HG02970 (cell line): Measurements from ENCODE around the gene SNTB2.
"Not testable (repeated sequence)": the region's sequence is repeated elsewhere in the genome, so short reads cannot be mapped to it uniquely, and the experiment has no call there.

Experiments
- ATAC-seq: cut with Tn5 transposase; IDR thresholded peaks from one replicate; pipeline ENCODE4 v1.9.1; 2021; ENCODE audit warnings: mild to moderate bottlenecking, moderate library complexity, moderate number of reproducible peaks; ENCODE audit not compliant: unreplicated experiment, low FRiP score

The SNTB2 gene

DNA sequence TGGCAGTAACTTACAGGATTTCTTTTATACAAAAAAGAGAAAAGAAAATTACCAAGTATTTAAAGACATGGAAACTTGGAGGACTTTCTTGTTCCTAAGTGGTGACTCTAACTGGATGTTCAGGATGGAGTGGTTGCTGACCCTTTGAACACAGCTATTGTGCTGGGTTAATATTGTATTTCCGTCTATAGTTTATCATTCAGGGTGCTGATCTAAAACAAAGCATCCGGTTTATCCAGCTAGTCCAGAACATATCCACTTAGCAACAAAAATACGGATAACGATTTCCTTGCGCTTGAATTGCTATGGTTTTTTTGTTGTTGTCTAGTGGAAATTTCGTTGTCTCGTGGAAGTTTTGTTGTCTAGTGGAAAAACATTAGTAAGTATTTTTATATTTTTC lies 38.2 kb downstream of the SNTB2 start:
- no peak for ATAC-seq

DNA sequence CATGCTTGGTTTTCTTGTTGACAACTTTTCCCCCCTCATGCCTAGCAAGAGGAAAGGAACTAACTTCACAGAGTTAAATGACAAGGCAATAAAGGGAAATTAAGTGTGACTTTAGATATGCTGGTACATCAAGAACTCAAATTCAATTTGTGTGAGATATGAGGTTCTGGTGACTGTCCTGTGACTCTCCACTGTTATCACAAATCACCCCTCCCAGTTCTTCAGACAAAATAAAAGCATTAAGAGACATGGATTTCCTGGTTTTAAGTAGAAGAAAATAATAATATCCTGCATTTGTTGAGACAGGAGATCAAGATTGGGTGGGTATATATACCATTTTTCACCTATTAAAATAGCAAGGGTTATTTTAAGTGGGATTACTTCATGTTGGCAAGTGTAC lies 46.2 kb downstream of the SNTB2 start:
- no peak for ATAC-seq

DNA sequence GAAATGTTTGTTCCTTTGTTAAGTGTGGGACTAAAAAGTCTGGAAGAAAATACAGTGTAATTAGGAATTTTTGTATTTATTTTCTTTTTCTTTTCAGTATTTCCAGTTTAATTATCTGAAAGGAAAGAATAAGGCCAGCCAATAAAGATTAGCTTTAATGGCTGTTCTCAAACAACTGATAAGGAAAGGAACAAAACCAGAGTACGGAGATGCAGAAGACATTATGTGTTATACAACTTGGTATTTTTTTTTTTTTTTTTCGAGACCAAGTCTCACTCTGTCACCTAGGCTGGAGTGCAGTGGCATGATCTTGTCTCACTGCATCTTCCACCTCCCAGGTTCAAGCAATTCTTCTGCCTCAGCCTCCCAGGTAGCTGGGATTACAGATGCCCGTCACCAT lies 47.5 kb downstream of the SNTB2 start:
- ATAC-seq: no peak

DNA sequence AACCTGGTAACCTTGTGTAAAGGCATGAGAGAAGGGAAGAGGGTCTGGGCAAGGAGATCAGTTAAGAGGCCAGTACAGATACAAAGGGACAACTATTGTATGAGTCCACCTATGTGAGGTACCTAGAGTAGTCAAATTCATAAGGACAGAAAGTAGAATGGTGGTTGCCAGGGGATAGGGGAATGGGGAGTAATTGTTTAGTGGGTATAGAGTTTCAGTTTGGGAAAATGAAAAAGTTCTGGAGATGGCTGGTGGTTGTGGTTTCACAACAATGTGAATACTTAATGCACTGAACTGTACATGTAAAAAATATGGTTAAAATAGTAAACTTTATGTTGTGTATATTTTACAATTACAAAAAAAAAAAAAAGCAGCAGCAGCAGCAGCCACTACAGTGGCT lies 49.4 kb downstream of the SNTB2 start:
- no peak for ATAC-seq

DNA sequence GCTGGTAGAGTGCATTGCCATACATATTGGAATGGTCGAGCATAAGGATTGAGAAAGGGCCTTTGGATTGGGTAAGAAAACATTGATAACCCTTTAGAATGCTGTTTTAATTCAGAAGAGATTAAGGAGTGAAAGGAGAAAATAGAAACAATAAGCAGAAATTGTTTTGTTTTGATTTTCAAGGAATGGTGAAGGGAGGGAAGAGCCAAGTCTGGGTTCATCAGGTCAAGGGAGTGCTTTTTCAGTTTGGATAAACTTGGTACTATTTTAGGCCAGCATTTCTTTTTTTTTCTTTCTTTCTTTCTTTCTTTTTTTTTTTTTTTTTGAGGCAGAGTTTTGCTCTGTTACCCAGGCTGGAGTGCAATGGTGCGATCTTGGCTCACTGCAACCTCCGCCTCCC lies 50.3 kb downstream of the SNTB2 start:
- ATAC-seq: no peak

DNA sequence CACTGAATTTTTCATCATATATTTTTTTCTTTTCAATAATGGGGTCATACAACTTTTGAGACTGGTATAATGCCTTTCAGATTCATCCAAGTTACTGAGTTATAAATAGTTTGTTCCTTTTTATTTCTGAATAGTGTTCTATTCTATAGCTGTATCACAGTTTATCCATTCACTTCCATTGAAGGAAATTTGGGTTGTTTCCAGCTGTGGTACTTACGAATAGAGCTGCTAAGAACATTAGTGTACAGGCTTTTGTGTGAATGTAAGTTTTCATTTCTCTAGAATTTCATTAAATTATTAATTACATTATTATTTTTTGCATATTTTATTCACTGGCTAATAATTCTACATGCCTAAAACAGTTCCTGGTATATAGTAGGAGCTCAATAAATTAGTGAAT lies 52.9 kb downstream of the SNTB2 start:
- ATAC-seq: no peak

DNA sequence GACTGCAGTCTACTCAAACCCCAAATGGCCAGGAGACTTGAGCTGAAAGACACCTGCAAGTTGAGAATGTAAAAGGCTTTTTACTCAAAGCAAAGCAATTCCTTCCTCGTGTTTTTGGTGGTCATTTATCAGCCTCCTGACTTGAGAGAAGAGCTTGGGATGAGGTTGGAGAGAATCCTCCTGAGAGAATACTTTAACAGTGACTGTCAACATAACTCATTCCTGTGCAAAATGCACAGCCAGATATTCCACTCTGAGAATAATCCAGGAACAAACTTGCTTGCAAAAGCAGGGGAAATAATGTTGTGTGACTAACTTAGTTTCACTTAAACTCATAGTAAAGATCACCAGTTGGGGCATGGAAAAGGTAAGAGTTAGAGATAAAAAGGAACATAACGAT lies 53.4 kb downstream of the SNTB2 start:
- ATAC-seq: no peak

DNA sequence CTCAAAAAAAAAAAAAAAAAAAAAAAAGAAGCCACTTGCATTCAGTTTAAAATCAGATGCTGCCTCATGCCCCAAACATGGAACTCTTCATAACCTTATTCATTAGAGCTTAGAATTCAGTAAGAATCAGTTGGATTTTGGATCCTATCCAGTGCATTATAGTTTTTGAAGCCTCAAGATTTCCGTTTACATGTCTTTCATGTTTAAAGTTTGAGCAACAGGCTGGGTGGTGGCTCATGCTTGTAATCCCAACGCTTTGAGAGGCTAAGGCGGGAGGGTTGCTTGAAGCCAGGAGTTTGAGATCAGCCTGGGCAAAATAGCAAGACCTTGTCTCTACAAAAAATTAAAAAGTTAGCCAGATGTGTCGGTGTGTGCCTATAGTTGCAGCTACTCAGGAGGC lies 55.0 kb downstream of the SNTB2 start:
- no peak for ATAC-seq

DNA sequence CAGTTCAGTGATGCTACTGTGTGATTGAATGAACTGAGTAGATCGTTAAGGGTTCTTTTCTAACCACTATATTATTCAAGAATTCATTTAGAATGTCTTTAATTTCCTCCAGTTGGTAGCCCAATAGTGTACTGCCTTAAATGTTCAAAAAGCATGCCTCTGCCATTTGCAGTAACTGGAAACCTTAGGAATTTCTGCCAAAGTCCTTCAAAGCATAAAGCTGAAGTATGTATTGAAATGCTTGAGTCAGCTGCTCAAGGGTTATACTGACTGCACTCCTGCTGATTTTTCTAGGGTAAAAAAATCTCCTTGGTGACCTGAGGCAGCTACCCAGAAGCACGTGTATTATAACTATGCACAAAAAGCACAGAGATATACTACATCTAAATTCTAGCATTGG lies 56.5 kb downstream of the SNTB2 start:
- ATAC-seq: no peak

DNA sequence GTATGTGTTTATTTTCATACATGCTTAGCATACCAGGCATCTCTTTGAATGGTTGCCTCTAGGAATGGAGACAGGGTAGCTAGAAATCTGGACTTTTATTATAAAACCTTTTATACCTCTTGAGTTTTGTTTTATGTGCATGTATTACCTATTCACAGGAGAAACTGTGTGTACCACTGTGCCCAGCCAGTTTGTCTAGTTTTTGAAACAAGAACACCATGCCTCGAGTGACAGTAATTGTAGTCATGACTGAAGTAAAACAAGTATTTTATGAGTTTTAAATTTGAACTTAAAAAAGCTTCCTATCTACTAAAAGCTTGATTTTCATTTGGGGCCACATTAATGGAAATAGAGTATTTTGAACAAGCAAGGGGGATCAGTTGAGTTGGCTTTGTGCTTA lies 57.4 kb downstream of the SNTB2 start:
- ATAC-seq: no peak

DNA sequence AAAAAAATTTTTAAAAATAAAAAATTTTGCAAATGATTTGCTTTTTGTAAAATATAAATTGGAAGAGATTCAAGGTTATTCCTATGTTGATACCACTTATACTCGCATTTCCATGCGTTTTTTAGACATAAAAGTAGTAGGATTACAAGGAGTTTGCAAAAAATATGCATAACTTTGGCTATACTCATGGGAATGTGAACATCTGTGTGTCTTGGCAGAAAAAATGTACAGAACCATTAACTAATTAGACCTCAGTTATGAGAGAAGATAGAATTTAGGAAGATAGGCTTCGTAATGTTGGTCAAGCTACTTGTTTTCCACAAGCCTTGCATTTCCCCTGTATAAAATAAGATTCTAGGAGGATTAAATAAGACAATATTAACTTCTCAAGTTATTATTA lies 63.1 kb downstream of the SNTB2 start:
- ATAC-seq: no peak

DNA sequence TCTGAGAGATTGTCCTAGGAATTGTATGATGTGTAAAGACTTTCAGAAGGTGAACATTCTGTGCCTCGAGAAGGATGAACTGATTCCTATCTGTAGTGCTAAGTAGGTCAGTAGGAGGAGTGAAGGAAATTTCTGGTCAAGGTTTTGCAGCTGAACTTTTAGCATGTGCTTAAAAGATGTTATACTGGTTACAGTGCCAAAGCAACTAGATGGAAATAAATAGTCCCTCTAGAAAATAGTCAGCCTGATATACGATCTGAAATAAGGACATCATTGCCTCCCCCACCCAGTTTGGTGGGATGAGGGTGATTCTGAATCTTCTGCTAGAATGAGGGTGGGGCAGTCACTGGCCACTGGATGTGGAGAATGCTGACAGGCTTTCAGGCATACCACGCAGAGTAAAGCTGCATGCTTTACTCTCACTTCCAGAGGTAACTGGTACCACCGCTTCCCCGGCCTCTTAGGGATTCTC lies 66.9 kb downstream of the SNTB2 start:
- no peak for ATAC-seq

DNA sequence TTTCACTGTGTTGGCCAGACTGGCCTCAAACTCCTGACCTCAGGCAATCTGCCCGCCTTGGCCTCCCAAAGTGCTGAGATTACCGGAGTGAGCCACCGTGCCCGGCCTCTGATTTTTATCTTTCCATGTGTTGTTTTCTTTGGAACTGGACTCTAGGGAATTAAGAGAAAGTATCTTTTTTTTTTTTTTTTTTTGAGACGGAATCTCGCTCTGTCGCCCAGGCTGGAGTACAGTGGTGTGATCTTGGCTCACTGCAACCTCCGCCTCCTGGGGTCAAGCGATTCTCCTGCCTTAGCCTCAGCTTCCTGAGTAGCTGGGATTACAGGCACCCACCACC lies 72.4 kb downstream of the SNTB2 start:
- not testable (repeated sequence) for ATAC-seq

DNA sequence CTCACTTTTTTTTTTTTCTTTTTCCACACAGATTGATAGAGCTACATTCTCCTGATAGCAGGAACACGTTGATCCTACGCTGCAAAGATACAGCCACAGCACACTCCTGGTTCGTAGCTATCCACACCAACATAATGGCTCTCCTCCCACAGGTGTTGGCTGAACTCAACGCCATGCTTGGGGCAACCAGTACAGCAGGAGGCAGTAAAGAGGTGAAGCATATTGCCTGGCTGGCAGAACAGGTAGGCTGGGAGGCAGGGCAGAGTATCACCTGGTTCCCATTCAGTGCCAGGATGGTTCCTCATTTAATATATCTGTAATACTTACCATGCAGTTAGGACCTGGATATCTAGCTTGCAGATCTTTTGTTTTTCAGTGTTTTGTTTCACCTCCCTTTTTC lies 73.1 kb downstream of the SNTB2 start:
- ATAC-seq: no peak

DNA sequence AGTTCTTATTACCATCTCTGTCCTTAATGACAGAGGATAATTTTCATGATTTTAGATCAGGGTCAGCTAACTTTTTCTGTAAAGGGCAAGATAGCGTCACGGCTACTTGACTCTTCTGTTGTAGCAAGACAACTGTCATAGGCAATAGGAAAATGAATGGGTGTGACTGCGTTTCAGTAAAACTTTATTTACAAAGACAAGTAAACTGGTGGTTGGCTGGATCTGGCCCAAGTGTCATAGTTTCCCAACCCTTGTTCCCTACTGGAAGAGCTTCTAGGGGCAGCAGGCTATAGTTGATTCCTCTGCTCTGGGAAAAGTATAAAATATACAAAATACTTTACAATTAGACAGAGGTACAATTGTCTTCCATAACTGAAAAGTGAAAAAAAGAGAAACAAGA lies 73.5 kb downstream of the SNTB2 start:
- ATAC-seq: no peak

DNA sequence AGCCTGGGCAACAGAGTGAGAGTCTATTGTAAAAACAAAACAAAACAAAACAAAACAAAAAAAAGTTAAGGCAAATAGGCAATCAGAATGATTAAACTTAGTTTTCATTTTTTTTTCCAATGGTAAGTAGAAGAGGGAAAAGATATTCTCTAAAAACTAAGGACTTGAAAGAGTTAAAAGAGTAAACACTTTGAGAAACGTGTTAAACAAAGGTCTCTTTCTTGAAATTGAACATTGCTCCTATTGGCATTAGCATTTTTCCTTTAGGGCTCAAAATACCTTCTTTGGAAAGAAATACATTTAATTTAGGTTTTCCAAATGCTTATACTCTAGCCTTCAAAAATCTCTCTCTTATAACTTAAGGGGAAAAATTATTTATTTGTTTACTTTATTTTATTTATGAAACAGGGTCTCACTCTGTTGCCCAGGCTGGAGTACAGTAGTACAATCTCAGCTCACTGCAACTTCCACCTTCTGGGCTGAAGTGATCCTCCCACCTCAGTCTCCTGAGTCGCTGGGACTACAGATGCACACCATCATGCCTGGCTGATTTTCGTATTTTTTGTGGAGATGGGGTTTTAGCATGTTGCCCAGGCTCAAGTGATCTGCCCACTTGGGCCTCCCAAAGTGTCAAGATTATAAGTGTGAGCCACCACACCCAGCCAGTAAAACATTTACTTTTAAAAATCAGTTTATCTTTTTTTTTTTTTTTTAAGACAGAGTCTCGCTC lies 79.5 kb downstream of the SNTB2 start:
- ATAC-seq: no peak

DNA sequence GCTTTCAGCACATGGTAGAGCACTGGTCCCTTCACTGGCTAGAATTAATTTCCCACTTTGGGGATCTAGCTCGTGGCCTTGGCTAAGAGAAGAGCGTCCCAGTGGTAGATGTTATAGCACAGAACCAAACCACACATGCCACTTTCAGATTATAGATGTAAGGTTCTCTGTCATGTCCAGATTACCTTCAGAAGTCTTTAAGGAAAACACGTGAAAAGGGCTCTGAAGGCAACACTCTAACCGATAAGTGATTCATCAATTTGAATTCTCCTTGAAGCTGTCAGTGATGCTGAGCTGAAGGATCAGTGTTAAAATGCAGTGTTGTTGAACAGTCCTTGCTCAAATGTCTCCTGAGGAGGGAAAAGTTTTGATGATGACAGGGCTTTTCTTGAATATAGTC lies 80.7 kb downstream of the SNTB2 start:
- no peak for ATAC-seq

DNA sequence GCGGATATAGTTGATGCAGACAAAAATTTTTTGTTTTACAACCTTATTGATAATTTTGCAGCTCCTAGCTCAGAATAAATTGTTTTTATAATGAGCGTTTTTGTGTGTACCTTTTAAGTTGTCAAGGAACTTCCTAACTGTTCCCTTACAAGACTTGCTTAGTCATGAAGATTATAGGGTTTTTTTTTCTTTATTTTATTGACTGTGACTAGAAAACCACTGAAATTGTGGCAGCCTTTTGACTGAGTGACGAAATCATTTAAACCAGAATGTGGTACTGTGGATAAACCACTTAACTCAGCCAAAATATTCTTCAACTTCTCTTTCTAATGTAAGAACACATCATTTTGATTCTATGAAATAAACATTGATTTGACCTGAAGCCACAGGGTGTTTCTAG lies 83.4 kb downstream of the SNTB2 start:
- no peak for ATAC-seq

DNA sequence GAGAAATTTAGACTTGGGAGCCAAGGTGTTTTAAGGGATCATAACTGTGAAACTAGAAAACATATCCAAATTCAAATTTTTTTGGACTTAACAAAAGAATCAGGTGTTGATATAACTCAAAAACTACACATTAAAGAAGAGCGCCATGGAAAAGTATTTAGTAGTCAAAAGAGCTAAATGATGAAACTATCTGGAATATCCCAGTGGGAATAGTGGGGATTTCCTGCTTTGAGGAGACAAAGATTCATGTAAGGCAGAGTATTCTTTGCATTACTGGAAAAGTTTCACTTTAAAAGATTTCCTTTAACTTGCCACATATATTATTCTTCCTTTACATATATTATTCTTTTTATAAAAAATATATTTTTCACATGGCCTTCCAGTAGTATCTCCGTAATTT lies 83.9 kb downstream of the SNTB2 start:
- no peak for ATAC-seq

DNA sequence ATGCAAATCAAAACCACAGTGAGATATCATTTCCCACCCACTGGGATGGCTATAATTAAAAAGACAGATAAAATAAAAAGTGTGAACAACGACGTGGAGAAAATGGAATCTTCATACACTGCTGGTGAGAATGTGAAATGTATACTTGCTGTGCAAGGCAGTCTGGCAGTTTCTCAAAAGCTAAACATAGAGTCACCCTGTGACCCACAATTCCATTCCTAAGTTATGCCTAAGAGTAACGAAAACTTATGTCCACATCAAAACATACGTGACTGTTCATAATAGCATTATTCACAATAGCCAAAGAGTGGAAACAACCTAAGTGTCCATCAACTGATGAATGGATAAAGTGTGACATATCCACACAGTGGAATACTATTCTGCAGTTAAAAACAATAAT lies 86.0 kb downstream of the SNTB2 start:
- ATAC-seq: no peak

DNA sequence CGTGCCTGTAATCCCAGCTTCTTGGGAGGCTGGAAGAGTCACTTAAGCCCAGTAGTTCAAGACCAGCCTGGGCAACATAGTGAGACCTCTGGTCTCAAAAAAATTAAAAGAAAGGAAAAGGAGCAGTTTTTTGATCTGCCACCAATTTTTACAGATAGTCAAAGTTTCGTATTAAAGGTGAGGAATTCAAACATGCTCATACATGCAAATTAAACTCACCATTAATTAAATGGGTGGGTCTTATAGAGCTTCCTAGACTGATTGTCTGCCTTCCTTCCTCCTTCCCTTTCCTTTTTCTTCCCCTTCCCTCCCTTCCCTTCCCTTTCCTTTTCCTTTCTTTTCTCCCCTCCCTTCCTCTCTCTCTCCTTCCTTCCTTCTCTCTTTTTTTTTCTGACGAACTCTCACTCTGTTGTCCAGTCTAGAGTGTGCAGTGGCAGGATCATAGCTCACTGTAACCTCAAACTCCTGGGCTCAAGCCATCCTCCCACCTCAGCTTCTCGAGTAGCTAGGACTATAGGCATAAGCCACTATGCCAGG lies 87.8 kb downstream of the SNTB2 start:
- ATAC-seq: no peak

DNA sequence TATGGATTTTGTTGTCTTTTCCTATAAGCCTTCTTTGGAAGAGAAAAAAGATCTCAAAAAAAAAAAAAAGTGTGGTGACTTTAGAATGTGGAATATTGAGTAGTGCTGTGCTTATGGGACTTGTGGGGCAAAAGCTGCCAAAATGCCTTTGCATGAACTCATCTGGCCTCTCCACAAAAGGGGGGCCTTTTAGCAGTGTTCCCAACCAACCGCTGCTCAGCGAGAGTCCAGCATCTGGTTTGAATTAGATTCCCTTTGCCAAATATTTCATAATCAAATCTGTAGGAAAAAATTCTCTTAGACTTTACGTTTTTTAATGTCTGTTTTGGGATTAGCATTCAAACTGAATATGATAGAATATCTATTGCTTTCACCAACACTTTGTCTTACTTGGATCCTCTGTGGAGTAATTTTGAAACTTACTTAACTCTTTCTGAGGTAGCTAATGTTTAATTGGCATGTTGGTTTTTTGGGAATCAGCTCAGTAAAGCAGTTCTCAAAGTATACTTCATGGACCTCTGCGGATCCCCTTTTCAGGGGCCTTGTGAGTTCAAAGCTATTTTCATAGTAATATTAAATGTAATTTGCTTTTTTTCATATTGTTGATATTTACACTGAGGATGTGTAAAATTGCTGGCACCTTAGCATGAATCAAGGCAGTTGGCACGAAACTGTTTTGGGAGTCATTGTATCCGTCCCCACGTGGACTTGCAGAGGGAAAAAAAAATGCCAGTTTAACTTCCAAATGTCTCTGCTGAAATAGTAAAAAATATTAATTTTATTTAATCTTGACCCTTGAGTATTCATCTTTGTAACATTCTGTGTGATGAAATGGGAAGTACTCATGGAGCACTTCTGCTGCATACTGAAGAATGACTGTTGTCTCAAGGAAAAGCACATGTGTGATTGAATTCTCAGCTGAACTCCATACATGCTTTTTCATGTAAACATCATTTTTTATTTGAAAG lies 89.5 kb downstream of the SNTB2 start:
- ATAC-seq: no peak
